ENCODE measurements around the gene NLGN3.

NLGN3 gene

GRCh38 chrX:71214604-71215337 lies 70.1 kb downstream of the NLGN3 start:
- no peak for DNase-seq (ENCODE audit: low spot score)

DNA sequence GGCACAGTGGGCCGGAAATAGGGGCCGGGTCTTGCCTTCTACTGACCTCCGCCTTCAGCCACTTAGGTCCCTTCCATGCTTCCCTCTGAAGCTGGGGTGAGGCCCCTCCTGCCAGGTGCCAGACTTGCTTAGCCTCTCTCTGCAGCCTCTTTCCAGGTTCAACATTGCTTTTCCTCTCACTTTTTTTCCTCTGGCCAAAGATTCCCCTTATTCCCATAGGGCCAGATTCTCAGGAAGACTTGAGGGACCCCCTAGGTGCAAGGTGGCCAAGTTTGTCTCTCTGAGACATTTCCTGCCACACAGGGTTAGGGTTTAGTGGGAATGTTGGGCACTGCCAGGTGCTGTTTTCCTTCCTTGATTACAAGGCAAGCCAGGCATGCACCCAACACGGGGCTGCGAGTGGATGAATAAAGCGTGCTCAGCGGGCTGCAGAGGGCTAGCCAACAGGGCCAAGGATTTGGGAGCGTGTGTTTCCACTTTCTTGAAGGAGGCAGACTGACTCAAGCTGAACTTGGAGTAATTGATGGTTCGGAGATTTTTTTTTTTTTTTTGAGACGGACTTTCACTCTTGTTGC lies 70.8 kb downstream of the NLGN3 start:
- DNase-seq (ENCODE audit: low spot score), result no peak

- no peak for DNase-seq (ENCODE audit: low spot score)
Measured at GRCh38 chrX:71216485-71216884, 71.8 kb downstream of the NLGN3 start.

DNA sequence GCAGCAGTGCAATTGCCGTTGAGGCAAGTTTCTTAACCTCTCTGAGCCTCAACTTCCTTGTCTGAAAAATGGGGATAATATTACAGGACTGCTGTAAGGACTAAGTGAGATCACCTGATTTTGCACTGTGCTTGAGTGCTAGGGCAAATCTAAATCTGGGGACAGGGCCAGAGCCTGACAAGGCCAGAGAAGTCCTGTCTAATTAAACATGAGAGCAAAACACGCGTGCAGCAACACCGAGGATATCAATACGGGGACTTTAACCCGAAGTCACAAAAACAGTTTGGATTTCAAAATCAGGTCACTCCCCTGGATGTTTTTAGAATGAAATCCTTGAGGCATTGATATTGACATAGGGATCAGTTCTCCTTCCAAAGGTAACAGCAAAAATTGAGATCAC lies 72.7 kb downstream of the NLGN3 start:
- DNase-seq (ENCODE audit: low spot score), result no peak

All from cerebellar cortex (tissue), 1 donor.